CD14-positive monocyte (primary cell): ENCODE data around the gene SYTL3. TPM values are rescaled to one million over a fixed set of nuclear protein-coding genes. Genes with fewer than 3 reads are reported as not detected.

ENCODE experiments used
- DNase-seq, 3 donors: peaks; one replicate each; pipeline ENCODE4 v3.0.0-alpha.2; 2011 to 2022
- H2AFZ ChIP-seq: 2 replicates; pipeline ENCODE4 v1.6.0; 2012; ENCODE audit warnings: mild to moderate bottlenecking, low read depth, low read length, inconsistent platforms; ENCODE audit not compliant: insufficient read depth, poor library complexity, severe bottlenecking
- H3K27ac ChIP-seq, 2 donors: 1 replicate in 1 of 2; 2 replicates in 1 of 2; pipeline ENCODE4 v1.5.1; 2012 to 2013; ENCODE audit warnings: low read length in 2 of 2, control low read depth in 1 of 2, inconsistent platforms in 1 of 2, low read depth in 1 of 2, mild to moderate bottlenecking in 1 of 2
- H3K27me3 ChIP-seq, 2 donors: one replicate each; pipeline versions ENCODE4 v1.6.0 to v1.6.1; 2011 to 2013; ENCODE audit warnings: low read length in 2 of 2; ENCODE audit not compliant: control insufficient read depth in 2 of 2, insufficient read depth in 2 of 2
- H3K36me3 ChIP-seq, 2 donors: replicated peaks in 1 of 2; 1 replicate in 1 of 2; 2 replicates in 1 of 2; pipeline versions ENCODE4 v1.5.1 to v1.6.1; 2012 to 2013; ENCODE audit warnings: low read length in 2 of 2, control low read depth in 1 of 2, inconsistent platforms in 1 of 2, mild to moderate bottlenecking in 1 of 2; ENCODE audit not compliant: insufficient read depth in 2 of 2, control insufficient read depth in 1 of 2
- H3K4me1 ChIP-seq, 2 donors: 1 replicate in 1 of 2; 2 replicates in 1 of 2; pipeline versions ENCODE4 v1.5.1 to v1.6.1; 2012 to 2013; ENCODE audit warnings: low read length in 2 of 2, control low read depth in 1 of 2, inconsistent platforms in 1 of 2, mild to moderate bottlenecking in 1 of 2, moderate library complexity in 1 of 2; ENCODE audit not compliant: insufficient read depth in 2 of 2, control insufficient read depth in 1 of 2
- H3K4me2 ChIP-seq: replicated peaks from 2 replicates; pipeline ENCODE3; 2012; ENCODE audit warnings: low read length, moderate library complexity, mild to moderate bottlenecking; ENCODE audit not compliant: poor library complexity, severe bottlenecking; ENCODE audit errors: extremely low read depth
- H3K4me3 ChIP-seq, 3 experiments: fragments of 200-600 bp in 1 of 3; sonication (generic) in 1 of 3; replicated peaks in 1 of 3; 1 replicate in 2 of 3; 2 replicates in 1 of 3; pipeline ENCODE4 v1.5.1; 2011 to 2013; ENCODE audit warnings: low read length in 3 of 3, mild to moderate bottlenecking in 3 of 3, control low read depth in 2 of 3, low read depth in 2 of 3, inconsistent platforms in 1 of 3, moderate library complexity in 1 of 3
- H3K79me2 ChIP-seq: 2 replicates; pipeline ENCODE4 v1.6.0; 2012; ENCODE audit warnings: mild to moderate bottlenecking, control low read depth, inconsistent platforms, low read length, moderate library complexity; ENCODE audit not compliant: insufficient read depth
- H3K9ac ChIP-seq: 2 replicates; pipeline ENCODE4 v1.6.0; 2017; ENCODE audit warnings: low read length, mild to moderate bottlenecking; ENCODE audit not compliant: insufficient read depth, poor library complexity, severe bottlenecking
- H3K9me3 ChIP-seq, 2 donors: replicated peaks in 1 of 2; 1 replicate in 1 of 2; 2 replicates in 1 of 2; pipeline versions ENCODE4 v1.5.1 to v1.6.1; 2012 to 2013; ENCODE audit warnings: low read length in 2 of 2, control low read depth in 1 of 2; ENCODE audit not compliant: control insufficient read depth in 1 of 2, insufficient read depth in 1 of 2
- H4K20me1 ChIP-seq: 2 replicates; pipeline ENCODE4 v1.6.0; 2012; ENCODE audit warnings: mild to moderate bottlenecking, low read length, control low read depth, moderate library complexity; ENCODE audit not compliant: insufficient read depth
- H3K27ac Mint-ChIP-seq, 7 donors: one replicate each; pipeline ENCODE4 v1.8.0; 2020; ENCODE audit warnings: mild to moderate bottlenecking in 7 of 7, mixed read lengths in 7 of 7, moderate library complexity in 6 of 7, inconsistent platforms in 2 of 7
- H3K27me3 Mint-ChIP-seq, 3 donors: one replicate each; pipeline ENCODE4 v1.8.0; 2021 to 2022; ENCODE audit warnings: low read depth in 3 of 3, mild to moderate bottlenecking in 3 of 3, mixed read lengths in 3 of 3, moderate library complexity in 3 of 3, inconsistent platforms in 1 of 3
- H3K36me3 Mint-ChIP-seq, 2 donors: one replicate each; pipeline ENCODE4 v1.8.0; 2020; ENCODE audit warnings: mixed read lengths in 2 of 2, inconsistent platforms in 1 of 2, mild to moderate bottlenecking in 1 of 2
- H3K4me1 Mint-ChIP-seq: one replicate; pipeline ENCODE4 v1.8.0; 2020; ENCODE audit warnings: mild to moderate bottlenecking, mixed read lengths
- H3K4me3 Mint-ChIP-seq, 2 donors: one replicate each; pipeline ENCODE4 v1.8.0; 2020; ENCODE audit warnings: mild to moderate bottlenecking in 2 of 2, mixed read lengths in 2 of 2, moderate library complexity in 1 of 2
- H3K9me3 Mint-ChIP-seq, 7 donors: one replicate each; pipeline ENCODE4 v1.8.0; 2020 to 2022; ENCODE audit warnings: mixed read lengths in 7 of 7, mild to moderate bottlenecking in 6 of 7, moderate library complexity in 6 of 7, inconsistent platforms in 2 of 7
- WGBS: methylation state at CpG from one replicate; pipeline ENCODE4 v1.1.5; 2013; ENCODE audit warnings: missing lambda C conversion rate; ENCODE audit not compliant: insufficient coverage; 5-methylcytosine and 5-hydroxymethylcytosine counted together
- intact Hi-C, 2 donors: fragments of 100-400 bp; cut with micrococcal nuclease; formaldehyde crosslinking; loops; one replicate each; pipeline versions ENCODE4 v1.15.0 to v1.15.1; 2023
- polyA plus RNA-seq, 3 donors: library from polyadenylated mRNA; depleted of rRNA in 1 of 3; unstranded in 2 of 3; stranded (reverse) in 1 of 3; fragments of 300-500 nt in 2 of 3; fragments of >200 nt in 1 of 3; fragmentation: Illumina TruSeq in 2 of 3; gene quantifications; 1 replicate in 2 of 3; 2 replicates in 1 of 3; pipeline ENCODE4 v1.2.3, GENCODE V29; 2012 to 2021
- TF ChIP-seq, protein P1 (sequence below): fragments of 200-600 bp; IDR thresholded peaks from one replicate; pipeline ENCODE4 v1.8.0; 2022; ENCODE audit warnings: antibody characterized with exemption, mild to moderate bottlenecking

The SYTL3 gene
- polyA plus RNA-seq, 3 donors: 14.6 to 18.7 (median 14.8) TPM

DNA sequence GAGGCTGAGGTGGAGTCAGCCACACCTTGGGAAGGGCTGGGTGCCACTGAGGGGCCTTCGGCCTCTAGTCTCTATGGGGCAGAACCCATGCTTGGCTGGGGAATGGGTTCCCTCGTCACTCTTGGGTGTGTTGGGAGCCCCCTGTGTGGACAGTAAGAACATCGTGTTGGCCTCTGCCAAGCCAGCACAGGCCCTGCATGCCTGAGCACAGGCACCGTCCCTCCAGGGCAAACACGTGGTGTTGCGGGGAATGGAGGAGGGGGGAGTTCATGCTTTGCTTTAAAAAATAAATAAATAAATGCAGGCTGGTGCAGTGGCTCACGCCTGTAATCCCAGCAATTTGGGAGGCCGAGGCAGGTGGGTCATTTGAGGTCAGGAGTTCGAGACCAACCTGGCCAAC is 106.3 kb downstream of the SYTL3 start:
- H3K4me2 ChIP-seq: no peak overlapping the region
- intact Hi-C loops: loop anchor here in 1 of 2 donors (5.0 kb wide), 1 partner anchor 34 kb away; no protein-coding TSS in a partner anchor
- H4K20me1 ChIP-seq: no peaks in the 10 kb centered on the region
- no peak overlapping the region for H3K27ac ChIP-seq
- no peaks in the 10 kb centered on the region for H3K27me3 ChIP-seq
- Mint-ChIP-seq H3K36me3 (peaks cover 60 to 77% of the 10 kb centered on the region in 2 donors), H3K4me1 (no peaks in the 10 kb centered on the region), H3K4me3 (no peak overlapping the region), H3K9me3 (peaks cover 0 to 2% (median 0%) of the 10 kb centered on the region in 7 donors), H3K27ac (no peak overlapping the region), H3K27me3 (no peaks in the 10 kb centered on the region)
- 100% methylated on average over 3 of the region's 9 CpGs for WGBS
- H3K9ac ChIP-seq: no peak overlapping the region
- no peaks in the 10 kb centered on the region for H3K4me1 ChIP-seq
- TF ChIP-seq, protein P1, sequence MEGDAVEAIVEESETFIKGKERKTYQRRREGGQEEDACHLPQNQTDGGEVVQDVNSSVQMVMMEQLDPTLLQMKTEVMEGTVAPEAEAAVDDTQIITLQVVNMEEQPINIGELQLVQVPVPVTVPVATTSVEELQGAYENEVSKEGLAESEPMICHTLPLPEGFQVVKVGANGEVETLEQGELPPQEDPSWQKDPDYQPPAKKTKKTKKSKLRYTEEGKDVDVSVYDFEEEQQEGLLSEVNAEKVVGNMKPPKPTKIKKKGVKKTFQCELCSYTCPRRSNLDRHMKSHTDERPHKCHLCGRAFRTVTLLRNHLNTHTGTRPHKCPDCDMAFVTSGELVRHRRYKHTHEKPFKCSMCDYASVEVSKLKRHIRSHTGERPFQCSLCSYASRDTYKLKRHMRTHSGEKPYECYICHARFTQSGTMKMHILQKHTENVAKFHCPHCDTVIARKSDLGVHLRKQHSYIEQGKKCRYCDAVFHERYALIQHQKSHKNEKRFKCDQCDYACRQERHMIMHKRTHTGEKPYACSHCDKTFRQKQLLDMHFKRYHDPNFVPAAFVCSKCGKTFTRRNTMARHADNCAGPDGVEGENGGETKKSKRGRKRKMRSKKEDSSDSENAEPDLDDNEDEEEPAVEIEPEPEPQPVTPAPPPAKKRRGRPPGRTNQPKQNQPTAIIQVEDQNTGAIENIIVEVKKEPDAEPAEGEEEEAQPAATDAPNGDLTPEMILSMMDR: no peak
- no peak overlapping the region for H2AFZ ChIP-seq
- DNase-seq: no peak
- H3K79me2 ChIP-seq: no peaks in the 10 kb centered on the region
- H3K9me3 ChIP-seq: no peaks in the 10 kb centered on the region
- H3K36me3 ChIP-seq: peaks cover 27 to 58% of the 10 kb centered on the region in 2 donors
- H3K4me3 ChIP-seq: no peak overlapping the region

DNA sequence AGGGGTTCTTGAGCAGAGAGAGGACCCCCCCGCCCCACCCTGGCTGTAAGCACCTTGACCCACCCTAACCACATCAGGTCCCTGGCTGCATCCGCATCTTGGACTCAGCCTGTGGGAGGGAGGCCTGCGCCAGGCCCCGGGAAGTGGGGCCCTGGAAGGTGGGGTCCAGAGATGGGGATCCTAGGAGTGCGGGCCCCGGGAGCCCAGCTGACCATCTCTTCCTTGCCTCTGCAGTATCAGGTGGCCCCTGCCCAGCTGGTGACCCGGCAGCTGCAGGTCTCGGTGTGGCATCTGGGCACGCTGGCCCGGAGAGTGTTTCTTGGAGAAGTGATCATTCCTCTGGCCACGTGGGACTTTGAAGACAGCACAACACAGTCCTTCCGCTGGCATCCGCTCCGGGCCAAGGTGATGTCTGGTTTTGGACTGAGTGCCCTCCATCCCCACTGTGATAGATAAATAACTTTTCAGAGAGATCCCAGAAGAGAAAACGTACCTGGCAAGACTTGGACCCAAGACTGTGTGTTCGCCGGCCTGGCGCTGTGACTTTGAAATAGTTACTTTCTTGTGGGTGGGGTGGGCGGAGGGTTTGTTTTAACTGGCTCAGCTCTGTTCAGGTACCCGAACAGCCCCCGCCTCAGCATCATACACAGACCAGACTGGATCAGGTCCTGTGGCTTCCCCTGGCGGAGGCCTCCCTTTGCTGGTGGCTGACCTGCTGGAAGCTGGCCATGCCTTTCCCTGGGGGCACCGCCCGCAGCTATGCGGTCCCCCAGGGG is 107.3 kb downstream of the SYTL3 start:
- Histone ChIP-seq H3K9ac (no peak overlapping the region), H3K4me3 (no peak overlapping the region), H3K27me3 (no peaks in the 10 kb centered on the region), H3K9me3 (no peaks in the 10 kb centered on the region), H4K20me1 (no peaks in the 10 kb centered on the region), H3K36me3 (peaks cover 19 to 55% of the 10 kb centered on the region in 2 donors), H3K4me2 (no peak overlapping the region), H3K79me2 (no peaks in the 10 kb centered on the region), H3K27ac (no peak overlapping the region), H3K4me1 (no peaks in the 10 kb centered on the region), H2AFZ (no peak overlapping the region)
- H3K27me3 Mint-ChIP-seq: no peaks in the 10 kb centered on the region
- peaks cover 58 to 75% of the 10 kb centered on the region in 2 donors for H3K36me3 Mint-ChIP-seq
- H3K4me1 Mint-ChIP-seq: peaks cover 2% of the 10 kb centered on the region
- H3K9me3 Mint-ChIP-seq: peaks cover 0 to 2% (median 0%) of the 10 kb centered on the region in 7 donors
- no peak overlapping the region for H3K4me3 Mint-ChIP-seq
- DNase-seq: no peak
- TF ChIP-seq, protein P1: no peak
- 95% methylated on average over 19 of the region's 25 CpGs for WGBS
- H3K27ac Mint-ChIP-seq: no peak overlapping the region
- intact Hi-C loops: loop anchor here in 1 of 2 donors (5.0 kb wide), 1 partner anchor 35 kb away; no protein-coding TSS in a partner anchor
